HEK293T (cell line): ENCODE measurements around the gene KIRREL3.

Experiments used
- ARNT ChIP-seq: fragments of 450-650 bp; IDR thresholded peaks from 2 replicates; pipeline ENCODE4 v1.6.1; 2017; ENCODE audit warnings: mild to moderate bottlenecking
- BHLHE40 ChIP-seq: fragments of 450-650 bp; IDR thresholded peaks from 2 replicates; pipeline ENCODE4 v1.6.1; 2016; ENCODE audit warnings: mild to moderate bottlenecking, moderate library complexity, borderline replicate concordance
- ELF4 ChIP-seq: fragments of 450-650 bp; IDR thresholded peaks from 2 replicates; pipeline ENCODE4 v1.6.1; 2017; ENCODE audit warnings: antibody characterized with exemption
- FOXA1 ChIP-seq: fragments of 450-650 bp; IDR thresholded peaks from 2 replicates; pipeline ENCODE4 v1.6.1; 2016; ENCODE audit warnings: mild to moderate bottlenecking
- FOXK2 ChIP-seq: fragments of 450-650 bp; IDR thresholded peaks from 2 replicates; pipeline ENCODE4 v1.6.1; 2016; ENCODE audit warnings: mild to moderate bottlenecking
- FOXM1 ChIP-seq: fragments of 450-650 bp; IDR thresholded peaks from 2 replicates; pipeline ENCODE4 v1.6.1; 2017; ENCODE audit warnings: mild to moderate bottlenecking, borderline replicate concordance
- NFRKB ChIP-seq: fragments of 450-650 bp; IDR thresholded peaks from 2 replicates; pipeline ENCODE4 v1.6.1; 2016; ENCODE audit warnings: mild to moderate bottlenecking, moderate library complexity
- SP1 ChIP-seq: fragments of 450-650 bp; IDR thresholded peaks from 2 replicates; pipeline ENCODE4 v1.6.1; 2017
- SUZ12 ChIP-seq: fragments of 450-650 bp; IDR thresholded peaks from 2 replicates; pipeline ENCODE4 v1.6.1; 2016; ENCODE audit warnings: mild to moderate bottlenecking
- TARDBP ChIP-seq: fragments of 450-650 bp; IDR thresholded peaks from 2 replicates; pipeline ENCODE4 v1.6.1; 2016

DNA sequence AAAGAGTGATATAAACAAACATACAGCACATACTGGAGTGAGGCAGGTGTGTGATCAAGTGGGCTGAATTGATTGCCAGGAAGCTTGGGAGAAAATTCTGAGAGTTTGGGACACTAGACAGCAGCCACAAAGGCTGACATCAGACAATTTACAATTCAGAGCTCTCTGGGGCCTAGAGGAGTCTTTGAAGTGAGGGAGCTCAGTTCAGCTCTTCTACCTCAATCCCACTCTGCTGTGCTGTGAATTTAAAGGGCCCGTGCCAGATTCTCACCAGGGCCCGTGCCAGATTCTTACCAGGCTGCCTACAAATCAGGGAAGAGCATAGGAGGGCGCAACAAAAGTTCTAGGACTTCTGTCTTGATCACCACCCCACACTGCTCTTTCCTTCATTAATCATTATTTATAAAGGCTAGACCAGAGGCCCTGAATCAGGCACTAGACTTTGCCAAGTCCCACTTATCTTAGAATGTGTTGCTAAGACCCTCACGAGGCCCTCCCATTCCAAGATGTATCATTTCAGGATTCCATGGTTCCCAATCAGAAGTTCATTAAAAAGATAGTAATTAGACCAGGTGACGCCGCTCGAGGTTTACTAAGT lies 112.4 kb downstream of the KIRREL3 start:
- TF ChIP-seq SUZ12 (no peak), FOXK2 (no peak), ELF4 (no peak), FOXA1 (no peak), SP1 (no peak), ARNT (no peak), BHLHE40 (no peak), FOXM1 (no peak), NFRKB (no peak), TARDBP (no peak)
